ENCODE measurements around the gene ELAVL3.
"Not testable (repeated sequence)": the region's sequence is repeated elsewhere in the genome, so short reads cannot be mapped to it uniquely, and the experiment has no call there.

ELAVL3 gene

DNA sequence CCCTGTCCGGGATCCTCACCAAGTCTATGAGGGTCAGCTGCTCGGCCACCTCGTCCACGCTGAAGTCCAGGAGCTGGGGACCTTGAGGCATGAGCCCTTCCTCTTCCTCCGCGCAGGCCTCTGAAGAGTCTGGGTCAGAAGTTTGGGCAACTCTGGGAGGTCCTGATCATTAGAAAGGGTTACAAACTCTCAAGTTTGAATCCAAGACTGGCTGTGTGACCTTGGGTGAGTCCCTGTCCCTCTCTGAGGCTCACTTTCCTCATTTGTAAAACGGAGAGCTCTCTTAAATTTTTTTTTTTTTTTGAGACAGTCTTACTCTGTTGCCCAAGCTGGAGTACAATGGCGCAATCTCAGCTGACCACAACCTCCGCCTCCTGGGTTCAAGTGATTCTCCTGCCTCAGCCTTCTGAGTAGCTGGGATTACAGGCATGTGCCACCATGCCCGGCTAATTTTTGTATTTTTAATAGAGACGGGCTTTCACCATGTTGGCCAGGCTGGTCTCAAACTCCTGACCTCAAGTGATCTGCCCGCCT lies 74.1 kb downstream of the ELAVL3 start:
- not testable (repeated sequence) for DNase-seq (ENCODE audit: low spot score)

DNA sequence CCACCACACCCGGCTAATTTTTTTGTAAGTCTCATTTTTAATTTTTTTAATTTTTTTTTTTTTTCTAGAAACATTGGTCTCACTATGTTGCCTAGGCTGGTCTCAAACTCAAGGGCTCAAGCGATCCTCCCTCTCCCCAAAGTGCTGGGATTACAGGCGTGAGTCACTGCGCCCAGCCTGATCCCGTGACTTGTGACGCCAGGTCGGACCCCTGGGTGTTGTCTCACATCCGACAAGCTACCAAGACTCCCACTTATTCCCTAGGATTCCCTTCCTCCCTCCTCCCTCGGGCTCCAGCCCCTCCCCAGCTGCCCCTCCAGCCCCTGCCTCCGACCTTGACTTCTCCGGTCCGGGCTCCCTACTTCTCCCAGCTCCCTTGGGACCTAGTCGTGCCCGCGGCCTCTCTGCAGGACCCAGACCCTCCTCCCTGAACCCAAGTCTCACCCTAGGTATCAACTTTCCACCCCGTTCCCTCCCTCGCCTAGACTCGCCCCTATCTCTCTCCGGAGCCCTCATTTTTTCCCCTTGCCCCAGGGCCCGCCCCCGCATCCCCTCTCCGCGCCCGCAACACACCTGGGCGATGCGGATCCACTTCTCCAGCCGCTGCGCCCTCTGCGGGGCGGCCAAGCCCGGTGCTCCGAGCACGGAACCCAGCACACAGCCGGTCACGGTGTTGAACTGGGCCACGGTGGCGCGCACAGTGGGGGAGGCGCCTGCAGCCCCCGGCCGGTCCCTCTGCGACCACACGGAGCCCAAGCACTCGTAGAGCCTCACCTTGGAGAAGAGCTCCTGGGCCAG lies 74.8 kb downstream of the ELAVL3 start:
- DNase-seq (ENCODE audit: low spot score), result no peak

DNA sequence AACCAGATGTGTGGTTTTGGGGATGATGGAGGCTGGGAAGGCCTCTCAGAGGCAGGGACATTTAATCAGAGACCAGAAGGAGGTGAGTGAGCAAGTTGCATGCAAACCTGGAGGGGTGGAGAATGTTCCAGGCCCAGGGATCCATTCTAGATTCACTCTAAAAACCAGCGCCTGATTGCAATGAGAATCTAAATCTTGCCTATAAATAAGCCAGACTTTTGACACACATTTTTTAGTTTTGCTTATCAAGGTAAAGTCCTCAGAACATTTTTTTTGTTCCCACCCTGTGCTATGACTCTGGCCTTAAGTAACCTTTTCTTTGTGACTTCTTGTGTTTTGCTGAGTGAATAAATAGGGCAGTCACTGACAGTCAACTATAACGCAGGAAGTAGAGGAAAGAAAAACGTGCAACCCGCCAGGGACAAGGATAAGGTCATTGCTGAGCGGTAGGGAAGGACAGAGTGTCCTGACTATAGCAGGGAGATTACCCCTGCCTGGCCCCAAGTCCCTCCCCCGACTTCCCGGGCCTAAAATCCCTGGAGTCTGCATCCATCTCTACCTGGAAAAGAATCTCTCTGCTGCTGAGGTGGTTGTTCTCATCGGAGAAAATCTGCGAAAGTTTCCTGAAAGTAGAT lies 76.1 kb downstream of the ELAVL3 start:
- DNase-seq (ENCODE audit: low spot score), result no peak

DNA sequence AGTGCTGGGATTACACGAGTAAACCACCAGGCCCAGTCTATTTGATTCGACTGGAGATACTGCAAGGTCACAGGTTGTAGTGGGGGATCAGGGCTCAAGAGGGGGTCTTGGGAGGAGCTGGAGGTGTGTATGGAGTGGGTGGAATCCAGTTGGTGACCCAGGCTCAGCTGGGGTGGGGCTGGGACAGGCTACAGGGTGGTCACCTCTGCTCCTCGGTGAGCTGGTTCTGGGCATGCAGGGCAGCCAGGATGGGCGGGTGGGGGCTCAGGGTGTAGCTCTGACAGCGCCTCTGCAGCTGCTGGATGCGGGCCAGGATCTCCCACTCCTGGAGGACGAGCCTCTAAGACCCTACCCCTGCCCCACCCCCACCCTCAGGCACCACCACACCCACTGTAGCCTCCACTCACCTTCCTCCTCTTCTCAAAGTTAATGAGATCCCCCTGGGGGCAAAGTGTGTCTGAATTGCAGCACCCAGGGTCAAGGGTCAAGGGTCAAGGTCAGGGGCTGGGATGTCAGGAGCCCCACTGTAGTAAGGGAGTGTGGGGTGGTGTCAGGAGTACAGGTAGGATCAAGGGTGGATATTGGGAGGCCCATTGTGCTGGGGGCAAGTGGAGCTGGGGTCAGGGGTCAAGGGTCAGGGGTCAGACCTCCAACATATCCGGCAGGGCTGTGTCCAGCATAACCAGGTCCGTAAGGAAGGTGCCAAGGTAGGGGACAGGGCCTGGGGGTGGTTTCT lies 78.9 kb downstream of the ELAVL3 start:
- DNase-seq (ENCODE audit: low spot score), result no peak

Measured in pons (tissue), 1 donor.